Mucosa of descending colon (tissue), 3 donors: Measurements from ENCODE around the gene HOXA6. TPM values are rescaled to one million over a fixed set of nuclear protein-coding genes. Genes with fewer than 3 reads are reported as not detected.

Experiments
- ATAC-seq: fragments of 200-7000 bp; cut with Tn5 transposase; one replicate; pipeline ENCODE4 v1.9.1; 2020; ENCODE audit warnings: mild to moderate bottlenecking, moderate library complexity
- DNase-seq, 3 donors: peaks; one replicate each; pipeline ENCODE4 v3.0.0-alpha.2; 2020
- H3K36me3 ChIP-seq: fragments of 200-600 bp; one replicate; pipeline ENCODE4 v1.8.0; 2021; ENCODE audit warnings: low read depth, mild to moderate bottlenecking
- H3K4me1 ChIP-seq: fragments of 200-600 bp; one replicate; pipeline ENCODE4 v1.8.0; 2021; ENCODE audit warnings: low read depth, mild to moderate bottlenecking
- H3K4me3 ChIP-seq: fragments of 200-600 bp; one replicate; pipeline ENCODE4 v1.8.0; 2021; ENCODE audit warnings: mild to moderate bottlenecking
- H3K9me3 ChIP-seq: fragments of 200-600 bp; one replicate; pipeline ENCODE4 v1.8.0; 2021; ENCODE audit warnings: mild to moderate bottlenecking
- intact Hi-C, 2 donors: fragments of 100-400 bp; cut with DNase I in 1 of 2; cut with micrococcal nuclease in 1 of 2; formaldehyde crosslinking; loops; one replicate each; pipeline versions ENCODE4 v1.11.0 to v1.11.1; 2022; cut with DNase I, micrococcal nuclease
- total RNA-seq, 3 donors: library from RNA; stranded (reverse); fragmentation: NEBNext Ultra II Directional in 2 of 3; extraction: Animal tissue kit (Norgen Biotek cat#: 25700) in 2 of 3; gene quantifications; one replicate each; pipeline versions ENCODE4 v1.2.1 to v1.2.4, GENCODE V29; 2021 to 2023
- TF ChIP-seq, protein P1 (sequence below): fragments of 200-600 bp; IDR thresholded peaks from one replicate; pipeline ENCODE4 v1.8.0; 2022; ENCODE audit warnings: antibody characterized with exemption, mild to moderate bottlenecking
- donor health status: DM: no; HTN: no; CAD: no; lungs with moderate emphysema.
- donor health status: DM: no; HTN: no; CAD: no.
- donor health status: DM: no; HTN: yes; CAD: no.

HOXA6 gene
- total RNA-seq, 3 donors from 2014 or later: 20.2 to 39.5 (median 20.5) TPM

DNA sequence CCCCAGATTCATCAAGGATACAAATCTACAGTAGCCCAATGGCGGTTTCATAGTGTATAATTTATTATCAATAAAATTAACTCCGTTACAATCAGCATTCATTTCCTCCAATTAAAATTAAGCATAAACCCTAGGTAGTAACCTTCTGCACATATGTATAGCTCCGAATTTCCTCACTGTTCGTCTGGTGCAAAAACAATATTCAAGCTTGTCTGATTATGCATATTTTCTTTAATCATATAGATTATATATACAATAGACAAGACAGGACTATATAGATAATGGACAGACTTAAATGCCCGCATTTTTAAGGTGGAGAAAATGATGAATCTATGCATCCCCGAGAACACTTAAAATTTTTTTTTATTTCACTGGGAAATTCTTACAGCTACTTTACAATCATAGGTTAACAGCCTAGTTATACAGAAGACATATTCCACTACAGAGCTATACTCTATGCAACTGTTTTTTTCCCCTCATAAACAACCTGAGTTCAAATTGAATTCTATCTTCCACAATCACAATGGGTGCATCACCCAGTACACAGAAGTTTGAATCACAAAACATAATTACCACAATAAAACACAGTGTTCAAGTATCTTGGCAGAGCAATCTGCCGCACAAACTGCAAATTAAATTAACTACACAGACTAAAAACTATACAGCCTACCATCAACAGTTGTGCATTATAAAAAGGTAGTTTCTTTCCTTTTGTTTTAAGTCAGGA is 15.2 kb upstream of the HOXA6 start:
- intact Hi-C loops: loop anchor here (5.0 to 10.0 kb wide), 2 partner anchors 795 to 1298 kb away; no protein-coding TSS in a partner anchor
- Histone ChIP-seq H3K36me3 (no peaks in the 10 kb centered on the region), H3K4me1 (peaks cover 10% of the 10 kb centered on the region), H3K9me3 (no peaks in the 10 kb centered on the region), H3K4me3 (no peak overlapping the region)
- no peak for DNase-seq
- ATAC-seq: no peak
- TF ChIP-seq, protein P1, sequence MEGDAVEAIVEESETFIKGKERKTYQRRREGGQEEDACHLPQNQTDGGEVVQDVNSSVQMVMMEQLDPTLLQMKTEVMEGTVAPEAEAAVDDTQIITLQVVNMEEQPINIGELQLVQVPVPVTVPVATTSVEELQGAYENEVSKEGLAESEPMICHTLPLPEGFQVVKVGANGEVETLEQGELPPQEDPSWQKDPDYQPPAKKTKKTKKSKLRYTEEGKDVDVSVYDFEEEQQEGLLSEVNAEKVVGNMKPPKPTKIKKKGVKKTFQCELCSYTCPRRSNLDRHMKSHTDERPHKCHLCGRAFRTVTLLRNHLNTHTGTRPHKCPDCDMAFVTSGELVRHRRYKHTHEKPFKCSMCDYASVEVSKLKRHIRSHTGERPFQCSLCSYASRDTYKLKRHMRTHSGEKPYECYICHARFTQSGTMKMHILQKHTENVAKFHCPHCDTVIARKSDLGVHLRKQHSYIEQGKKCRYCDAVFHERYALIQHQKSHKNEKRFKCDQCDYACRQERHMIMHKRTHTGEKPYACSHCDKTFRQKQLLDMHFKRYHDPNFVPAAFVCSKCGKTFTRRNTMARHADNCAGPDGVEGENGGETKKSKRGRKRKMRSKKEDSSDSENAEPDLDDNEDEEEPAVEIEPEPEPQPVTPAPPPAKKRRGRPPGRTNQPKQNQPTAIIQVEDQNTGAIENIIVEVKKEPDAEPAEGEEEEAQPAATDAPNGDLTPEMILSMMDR: no peak

DNA sequence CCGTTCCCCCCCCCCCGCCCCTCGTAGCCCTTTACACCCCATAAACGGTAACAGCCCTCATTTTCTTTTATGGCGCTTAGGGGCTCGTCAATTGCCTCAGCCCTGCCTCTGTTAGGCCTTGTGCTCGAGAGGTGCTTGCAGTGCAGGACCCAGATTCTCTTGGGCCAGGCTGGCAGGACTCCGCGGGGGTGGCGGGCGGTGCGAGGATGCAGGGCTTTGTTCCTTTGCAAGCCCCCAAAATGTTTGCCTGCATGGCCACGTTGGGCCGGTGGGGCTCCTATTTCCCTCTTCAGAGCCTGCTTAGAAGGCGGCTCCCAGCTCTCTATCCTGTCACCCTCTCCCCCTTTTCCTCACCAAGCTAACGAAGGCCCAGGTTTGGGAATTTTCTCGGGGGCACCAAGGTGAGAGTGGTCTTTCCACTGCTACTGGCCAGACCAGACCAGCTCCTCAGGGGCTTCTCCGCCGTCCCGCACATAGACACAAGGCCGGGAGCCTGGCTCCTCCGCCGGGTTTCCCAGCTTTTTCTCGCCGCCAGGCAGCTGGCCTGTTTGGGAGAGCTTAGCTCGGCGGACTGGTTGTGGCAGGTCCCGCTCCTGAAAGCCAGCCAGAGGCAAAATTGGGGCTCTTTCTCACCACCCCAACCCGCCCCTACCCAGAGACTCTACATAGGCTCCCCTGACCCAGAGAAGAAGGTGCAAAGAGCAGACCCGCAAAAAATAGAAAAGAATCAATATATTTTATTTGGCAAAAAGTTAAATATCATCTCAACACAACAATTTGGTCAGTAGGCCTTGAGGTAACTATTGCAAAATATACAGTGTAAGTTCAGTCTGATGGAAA is 14.4 kb upstream of the HOXA6 start:
- peak in 2 of 3 donors; percentile 71 to 81 for DNase-seq
- Histone ChIP-seq H3K36me3 (no peaks in the 10 kb centered on the region), H3K4me1 (peaks cover 14% of the 10 kb centered on the region), H3K9me3 (no peaks in the 10 kb centered on the region), H3K4me3 (no peak overlapping the region)
- intact Hi-C loops: loop anchor here (5.0 to 10.0 kb wide), 2 partner anchors 795 to 1297 kb away; no protein-coding TSS in a partner anchor
- peak; percentile 10 for ATAC-seq
- TF ChIP-seq, protein P1: no peak

DNA sequence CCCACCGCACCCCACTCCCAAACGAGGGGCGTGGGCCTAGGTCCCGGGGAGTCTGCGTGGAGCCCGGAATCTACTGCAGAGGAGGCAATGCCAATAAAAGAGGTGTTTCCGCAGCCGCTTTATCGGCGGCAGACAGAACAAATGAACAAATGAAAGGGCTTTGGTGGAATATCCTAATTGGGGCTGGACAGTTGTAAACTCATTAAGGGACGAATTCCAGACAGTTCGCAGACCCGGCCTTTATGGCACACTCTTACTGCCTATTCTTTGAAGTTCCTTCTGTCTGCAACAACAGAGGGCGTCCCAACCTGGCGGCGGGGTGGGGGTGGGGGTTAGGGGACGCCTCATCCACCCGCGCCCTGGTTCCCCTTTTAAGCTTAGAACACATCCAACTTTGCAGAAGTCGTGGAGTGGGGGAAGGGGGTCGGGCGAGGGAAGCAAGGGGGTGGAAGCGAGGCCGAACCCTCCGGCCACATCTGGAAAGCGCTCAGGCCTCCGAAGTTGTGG is 13.7 kb upstream of the HOXA6 start:
- H3K9me3 ChIP-seq: no peaks in the 10 kb centered on the region
- H3K4me1 ChIP-seq: peaks cover 15% of the 10 kb centered on the region
- peak overlapping the region; percentile 15 for H3K4me3 ChIP-seq
- intact Hi-C loops: loop anchor here (5.0 to 10.0 kb wide), 2 partner anchors 794 to 1296 kb away; no protein-coding TSS in a partner anchor
- peak; percentile 74 to 79 (median 75) for DNase-seq
- ATAC-seq: peak; percentile 28
- no peaks in the 10 kb centered on the region for H3K36me3 ChIP-seq
- TF ChIP-seq, protein P1: no peak

DNA sequence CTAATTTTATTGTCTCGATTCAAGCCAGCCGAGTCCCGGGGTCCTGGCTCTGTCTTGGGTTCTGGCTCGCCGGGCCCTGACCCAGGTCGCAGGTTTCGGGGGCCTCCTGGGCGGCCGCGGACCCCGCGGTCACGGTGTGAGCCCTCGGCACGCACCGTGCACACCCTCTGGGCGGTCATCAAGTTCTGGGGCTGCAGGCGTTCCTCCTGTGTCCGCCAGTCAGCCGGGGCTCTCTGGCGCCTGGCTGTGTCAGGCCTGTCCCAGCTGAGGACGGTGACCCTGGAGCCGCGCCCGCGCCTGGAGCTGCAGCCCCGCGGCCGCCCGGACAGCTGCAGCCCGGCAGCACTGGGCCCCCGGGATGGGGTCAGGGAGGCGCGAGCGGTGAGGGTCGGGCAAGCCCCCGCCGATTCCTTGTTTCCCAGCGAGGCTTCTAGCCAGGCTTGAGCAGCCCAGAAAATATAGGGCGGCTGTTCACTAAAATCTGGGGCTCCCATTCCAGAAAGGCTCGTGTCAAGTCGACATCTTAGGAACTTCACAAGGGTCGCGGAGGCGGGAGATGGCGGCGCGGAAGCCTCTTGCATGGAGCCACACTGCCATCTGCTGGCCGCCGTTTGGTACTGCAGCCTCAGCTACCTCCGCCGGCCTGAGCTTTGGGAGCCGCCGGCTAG is 13.1 kb upstream of the HOXA6 start:
- peak; percentile 70 for ATAC-seq
- intact Hi-C loops: loop anchor here (5.0 to 10.0 kb wide), 2 partner anchors 793 to 1296 kb away; no protein-coding TSS in a partner anchor
- peak; percentile 93 to 94 (median 94) for DNase-seq
- H3K9me3 ChIP-seq: no peaks in the 10 kb centered on the region
- TF ChIP-seq, protein P1: peak; percentile 99
- H3K4me1 ChIP-seq: peaks cover 19% of the 10 kb centered on the region
- peak overlapping the region; percentile 15 for H3K4me3 ChIP-seq
- H3K36me3 ChIP-seq: no peaks in the 10 kb centered on the region

DNA sequence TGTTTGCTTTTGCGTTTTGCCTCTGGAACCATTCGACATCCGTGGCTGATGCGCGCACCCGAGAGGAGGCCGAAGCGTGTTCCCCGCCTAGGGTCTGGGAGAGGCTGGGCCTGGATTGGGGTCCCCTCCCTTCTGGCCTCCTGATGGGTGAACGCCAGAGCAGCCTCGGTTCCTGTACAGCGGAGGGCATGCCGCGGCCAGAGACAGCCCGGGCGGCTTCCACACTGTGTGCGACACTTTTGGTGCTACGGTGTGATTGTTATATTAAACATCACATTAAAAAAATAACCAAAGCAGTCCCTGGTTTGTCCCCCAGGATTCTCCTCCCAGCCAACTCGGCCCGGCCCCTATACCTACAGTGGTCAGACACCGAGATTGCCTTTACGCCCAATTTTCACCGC is 12.6 kb upstream of the HOXA6 start:
- Histone ChIP-seq H3K4me1 (peaks cover 22% of the 10 kb centered on the region), H3K9me3 (no peaks in the 10 kb centered on the region), H3K4me3 (no peak overlapping the region), H3K36me3 (no peaks in the 10 kb centered on the region)
- TF ChIP-seq, protein P1: no peak
- DNase-seq (peak in 2 of 3 donors; percentile 61 to 66), ATAC-seq (no peak)
- intact Hi-C loops: loop anchor here (5.0 to 10.0 kb wide), 2 partner anchors 793 to 1295 kb away; no protein-coding TSS in a partner anchor
